Esophagus muscularis mucosa (tissue), 4 donors: ENCODE results near the gene C1orf185. TPM values are rescaled to one million over a fixed set of nuclear protein-coding genes. Genes with fewer than 3 reads are reported as not detected.
"Not testable (repeated sequence)": the region's sequence is repeated elsewhere in the genome, so short reads cannot be mapped to it uniquely, and the experiment has no call there.

Source experiments
- DNase-seq: peaks from one replicate; pipeline ENCODE4 v3.0.0-alpha.2; 2017; ENCODE audit errors: extremely low spot score
- H3K27ac ChIP-seq, 4 donors: fragments of 200-600 bp; sonication (generic); replicated peaks in 1 of 4; 1 replicate in 3 of 4; 2 replicates in 1 of 4; pipeline ENCODE4 v1.5.1; 2016 to 2019; ENCODE audit warnings: mild to moderate bottlenecking in 1 of 4
- H3K27me3 ChIP-seq, 4 donors: fragments of 200-600 bp; sonication (generic); one replicate each; pipeline versions ENCODE4 v1.5.1 to v1.6.0; 2016 to 2019
- H3K36me3 ChIP-seq, 4 donors: fragments of 200-600 bp; sonication (generic); one replicate each; pipeline ENCODE4 v1.5.1; 2016 to 2019
- H3K4me1 ChIP-seq, 4 donors: fragments of 200-600 bp; sonication (generic); one replicate each; pipeline ENCODE4 v1.5.1; 2016 to 2019
- H3K4me3 ChIP-seq, 4 donors: fragments of 200-600 bp; sonication (generic); 1 replicate in 2 of 4; 2 replicates in 2 of 4; pipeline ENCODE4 v1.5.1; 2016 to 2019; ENCODE audit warnings: mild to moderate bottlenecking in 4 of 4, moderate library complexity in 1 of 4
- H3K9me3 ChIP-seq, 4 donors: fragments of 200-600 bp; sonication (generic); 1 replicate in 3 of 4; 2 replicates in 1 of 4; pipeline ENCODE4 v1.5.1; 2016 to 2019
- CTCF ChIP-seq, 3 experiments: fragments of 200-600 bp in 2 of 3; fragments of 450-650 bp in 1 of 3; sonication (generic) in 2 of 3; IDR thresholded peaks; one replicate each; pipeline ENCODE4 v1.5.1; 2017 to 2019; ENCODE audit warnings: antibody characterized with exemption in 3 of 3, mild to moderate bottlenecking in 2 of 3, moderate library complexity in 1 of 3
- EP300 ChIP-seq: sonication (generic); formaldehyde crosslinking; IDR thresholded peaks from one replicate; pipeline ENCODE4 v1.6.1; 2017; ENCODE audit warnings: antibody characterized with exemption
- POLR2A ChIP-seq: fragments of 450-650 bp; IDR thresholded peaks from one replicate; pipeline ENCODE4 v1.6.1; 2017; ENCODE audit warnings: antibody characterized with exemption, moderate library complexity, mild to moderate bottlenecking, low read depth
- POLR2AphosphoS5 ChIP-seq, 2 donors: sonication (generic); formaldehyde crosslinking; IDR thresholded peaks; one replicate each; pipeline ENCODE4 v1.6.1; 2017; ENCODE audit warnings: antibody characterized with exemption in 2 of 2
- WGBS: methylation state at CpG from one replicate; pipeline ENCODE4 v1.1.5; 2018; 5-methylcytosine and 5-hydroxymethylcytosine counted together
- intact Hi-C: fragments of 100-400 bp; cut with DNase I; formaldehyde crosslinking; loops from one replicate; pipeline ENCODE4 v1.15.1; 2023
- total RNA-seq, 4 donors: library from RNA; depleted of rRNA; stranded (reverse); fragments of >200 nt; gene quantifications; one replicate each; pipeline versions ENCODE4 v1.1.0 to v1.2.1, GENCODE V29; 2016

C1orf185 gene
- total RNA-seq, 4 donors from 2014 or later: not detected

- Histone ChIP-seq H3K27ac (no peak overlapping the region), H3K27me3 (peaks cover 0 to 3% (median 0%) of the 10 kb centered on the region in 4 donors), H3K9me3 (peaks cover 0 to 26% (median 23%) of the 10 kb centered on the region in 4 donors), H3K4me3 (no peak overlapping the region), H3K4me1 (no peaks in the 10 kb centered on the region), H3K36me3 (no peaks in the 10 kb centered on the region)
- no peak for DNase-seq
- no peak for TF ChIP-seq EP300
- no peak for TF ChIP-seq CTCF (IDR thresholded peaks at IDR 0.05)
- TF ChIP-seq POLR2A: no peak
- no peak for TF ChIP-seq POLR2AphosphoS5 (IDR thresholded peaks at IDR 0.05)
- WGBS: 76% methylated on average over 3 of the region's 3 CpGs
- intact Hi-C loops: no loop called here
These were observed 29.2 kb downstream of the C1orf185 start for GRCh38 chr1:51131185-51131584.

- Histone ChIP-seq H3K9me3 (peaks cover 0 to 26% (median 23%) of the 10 kb centered on the region in 4 donors), H3K27me3 (peaks cover 0 to 3% (median 0%) of the 10 kb centered on the region in 4 donors), H3K27ac (no peak overlapping the region), H3K36me3 (no peaks in the 10 kb centered on the region), H3K4me1 (no peaks in the 10 kb centered on the region), H3K4me3 (no peak overlapping the region)
- no peak for DNase-seq
- WGBS: 84% methylated on average over 2 of the region's 2 CpGs
- intact Hi-C loops: no loop called here
- TF ChIP-seq POLR2A (no peak), POLR2AphosphoS5 (IDR thresholded peaks at IDR 0.05) (no peak), EP300 (no peak), CTCF (IDR thresholded peaks at IDR 0.05) (no peak)
These were observed 31.0 kb downstream of the C1orf185 start for GRCh38 chr1:51133045-51133444.

GRCh38 chr1:51137696-51138095 lies 35.7 kb downstream of the C1orf185 start:
- H3K36me3 ChIP-seq, H3K27me3 ChIP-seq, H3K4me3 ChIP-seq, DNase-seq, H3K27ac ChIP-seq, H3K4me1 ChIP-seq, intact Hi-C loops: not testable (repeated sequence)
- peaks cover 0 to 21% (median 18%) of the 10 kb centered on the region in 4 donors for H3K9me3 ChIP-seq
- WGBS: 50% methylated on average over 2 of the region's 2 CpGs

GRCh38 chr1:51139474-51139873 lies 37.4 kb downstream of the C1orf185 start:
- Histone ChIP-seq H3K4me3 (no peak overlapping the region), H3K36me3 (no peaks in the 10 kb centered on the region), H3K27me3 (no peaks in the 10 kb centered on the region), H3K4me1 (no peaks in the 10 kb centered on the region), H3K27ac (no peak overlapping the region), H3K9me3 (peaks cover 0 to 4% (median 2%) of the 10 kb centered on the region in 4 donors)
- intact Hi-C loops: no loop called here
- TF ChIP-seq EP300: no peak
- no peak for TF ChIP-seq POLR2A
- no peak for TF ChIP-seq POLR2AphosphoS5 (IDR thresholded peaks at IDR 0.05)
- peak in 1 of 3 experiments; percentile 11 for TF ChIP-seq CTCF (IDR thresholded peaks at IDR 0.05)
- DNase-seq: no peak
- WGBS: 51% methylated on average over 2 of the region's 2 CpGs

GRCh38 chr1:51147394-51147793 lies 45.4 kb downstream of the C1orf185 start:
- no peak for TF ChIP-seq EP300
- TF ChIP-seq POLR2A: no peak
- TF ChIP-seq CTCF (IDR thresholded peaks at IDR 0.05): no peak
- TF ChIP-seq POLR2AphosphoS5 (IDR thresholded peaks at IDR 0.05): no peak
- no peak overlapping the region for H3K27ac ChIP-seq
- no peak for DNase-seq
- no peak overlapping the region for H3K4me3 ChIP-seq
- no peaks in the 10 kb centered on the region for H3K36me3 ChIP-seq
- no peaks in the 10 kb centered on the region for H3K4me1 ChIP-seq
- intact Hi-C loops: no loop called here
- H3K27me3 ChIP-seq: peaks cover 0 to 2% (median 0%) of the 10 kb centered on the region in 4 donors
- no peaks in the 10 kb centered on the region for H3K9me3 ChIP-seq
- WGBS: 80% methylated on average over 2 of the region's 2 CpGs
